ENCODE data around the gene CSHL1. TPM values are rescaled to one million over a fixed set of nuclear protein-coding genes. Genes with fewer than 3 reads are reported as not detected.
A peak's percentile ranks its signal among the peaks of the same experiment; 100 is the strongest.

CSHL1 gene
- total and polyA plus RNA-seq, 2 donors (not counting 1 experiment from before 2014, with no cell fraction given): not detected

- Histone ChIP-seq H3K4me1 (ENCODE audit: control insufficient read depth in 2 of 2, insufficient read depth in 2 of 2, low read length in 2 of 2) (peaks cover 8 to 14% of the 10 kb centered on the region in 2 donors), H3K79me2 (ENCODE audit: control insufficient read depth, insufficient read depth, low read length) (no peaks in the 10 kb centered on the region), H3K27ac (ENCODE audit: low read length in 2 of 2) (no peak overlapping the region), H3K36me3 (replicated peaks in 1 of 2; ENCODE audit: control extremely low read depth in 1 of 2, control insufficient read depth in 1 of 2, extremely low read depth in 1 of 2, insufficient read depth in 2 of 2, low read length in 1 of 2) (no peaks in the 10 kb centered on the region), H4K20me1 (ENCODE audit: control insufficient read depth, insufficient read depth, low read length, poor library complexity, severe bottlenecking) (no peaks in the 10 kb centered on the region), H3K4me2 (replicated peaks; ENCODE audit: low read depth, low read length, poor library complexity, severe bottlenecking) (peak overlapping the region; percentile 69), H3K27me3 (replicated peaks in 1 of 4; ENCODE audit: control extremely low read depth in 1 of 4, control insufficient read depth in 3 of 4, insufficient read depth in 4 of 4, low read length in 3 of 4) (no peaks in the 10 kb centered on the region), H2AFZ (ENCODE audit: insufficient read depth, low read depth, low read length, poor library complexity, severe bottlenecking) (no peak overlapping the region), H3K9ac (ENCODE audit: low read length) (no peak overlapping the region), H3K4me3 (ENCODE audit: control extremely low read depth in 1 of 5, extremely low read depth in 1 of 5, insufficient read depth in 1 of 5, low read depth in 2 of 5, low read length in 4 of 5) (no peak overlapping the region), H3K9me3 (ENCODE audit: control extremely low read depth in 1 of 3, control insufficient read depth in 2 of 3, insufficient read depth in 1 of 3, low read length in 2 of 3) (no peaks in the 10 kb centered on the region)
- no peak for TF ChIP-seq EZH2 (IDR thresholded peaks at IDR 0.05; ENCODE audit: borderline replicate concordance, insufficient read depth, low read depth, low read length, poor library complexity, severe bottlenecking)
- no peak for TF ChIP-seq CTCF (IDR thresholded peaks at IDR 0.05)
- DNase-seq: no peak
- ChIA-PET CTCF (interaction anchor here (1.0 to 14.6 kb wide), 3 partner anchors 44 to 173 kb away, joined by 3 to 504 read pairs (median 214); partner anchors contain the start of genes CSHL1, GH1 and ICAM2), POLR2A (no interaction called here)
- no peaks in the 10 kb centered on the region for H3K27me3 Mint-ChIP-seq
- H3K27ac Mint-ChIP-seq: no peak overlapping the region
- H3K4me3 Mint-ChIP-seq: no peak overlapping the region
- H3K4me1 Mint-ChIP-seq: peaks cover 17% of the 10 kb centered on the region
- 97% methylated on average over 5 of the region's 7 CpGs for WGBS (ENCODE audit: insufficient coverage)
- intact Hi-C loops (cut with micrococcal nuclease): no loop called here
- no peaks in the 10 kb centered on the region for H3K9me3 Mint-ChIP-seq (ENCODE audit: insufficient read depth)
- no peak for ATAC-seq (ENCODE audit: low read depth)
Measured at GRCh38 chr17:63960430-63960829, 49.4 kb upstream of the CSHL1 start.

- Histone ChIP-seq H3K4me1 (ENCODE audit: control insufficient read depth in 2 of 2, insufficient read depth in 2 of 2, low read length in 2 of 2) (peaks cover 8 to 18% of the 10 kb centered on the region in 2 donors), H3K79me2 (ENCODE audit: control insufficient read depth, insufficient read depth, low read length) (no peaks in the 10 kb centered on the region), H3K9ac (ENCODE audit: low read length) (no peak overlapping the region), H3K9me3 (ENCODE audit: control extremely low read depth in 1 of 3, control insufficient read depth in 2 of 3, insufficient read depth in 1 of 3, low read length in 2 of 3) (no peaks in the 10 kb centered on the region), H3K27ac (ENCODE audit: low read length in 2 of 2) (no peak overlapping the region), H2AFZ (ENCODE audit: insufficient read depth, low read depth, low read length, poor library complexity, severe bottlenecking) (no peak overlapping the region), H3K4me3 (ENCODE audit: control extremely low read depth in 1 of 5, extremely low read depth in 1 of 5, insufficient read depth in 1 of 5, low read depth in 2 of 5, low read length in 4 of 5) (no peak overlapping the region), H3K4me2 (replicated peaks; ENCODE audit: low read depth, low read length, poor library complexity, severe bottlenecking) (no peak overlapping the region), H3K36me3 (replicated peaks in 1 of 2; ENCODE audit: control extremely low read depth in 1 of 2, control insufficient read depth in 1 of 2, extremely low read depth in 1 of 2, insufficient read depth in 2 of 2, low read length in 1 of 2) (no peaks in the 10 kb centered on the region), H3K27me3 (replicated peaks in 1 of 4; ENCODE audit: control extremely low read depth in 1 of 4, control insufficient read depth in 3 of 4, insufficient read depth in 4 of 4, low read length in 3 of 4) (no peaks in the 10 kb centered on the region), H4K20me1 (ENCODE audit: control insufficient read depth, insufficient read depth, low read length, poor library complexity, severe bottlenecking) (no peaks in the 10 kb centered on the region)
- H3K4me3 Mint-ChIP-seq: no peak overlapping the region
- H3K27ac Mint-ChIP-seq: no peak overlapping the region
- POLR2A ChIA-PET: no interaction called here
- intact Hi-C loops (cut with micrococcal nuclease): no loop called here
- CTCF ChIA-PET: interaction anchor here (14.3 to 14.6 kb wide), 2 partner anchors 44 to 64 kb away, joined by 214 to 504 read pairs; partner anchors contain the start of genes CSHL1, GH1 and ICAM2
- H3K27me3 Mint-ChIP-seq: no peaks in the 10 kb centered on the region
- ATAC-seq (ENCODE audit: low read depth): no peak
- peaks cover 20% of the 10 kb centered on the region for H3K4me1 Mint-ChIP-seq
- TF ChIP-seq EZH2 (IDR thresholded peaks at IDR 0.05; ENCODE audit: borderline replicate concordance, insufficient read depth, low read depth, low read length, poor library complexity, severe bottlenecking) (no peak), CTCF (IDR thresholded peaks at IDR 0.05) (no peak)
- WGBS (ENCODE audit: insufficient coverage): 94% methylated on average over 9 of the region's 9 CpGs
- no peak for DNase-seq
- no peaks in the 10 kb centered on the region for H3K9me3 Mint-ChIP-seq (ENCODE audit: insufficient read depth)
Measured at GRCh38 chr17:63960006-63960405, 48.9 kb upstream of the CSHL1 start.
